GM12878 (cell line): ENCODE measurements around the gene FADS3. TPM values are rescaled to one million over a fixed set of nuclear protein-coding genes. Genes with fewer than 3 reads are reported as not detected.

ENCODE experiments used
- BMI1 ChIP-seq: fragments of 450-650 bp; IDR thresholded peaks from 2 replicates; pipeline ENCODE4 v1.6.1; 2016; ENCODE audit warnings: mild to moderate bottlenecking, moderate library complexity, borderline replicate concordance
- CBX3 ChIP-seq: fragments of 200-600 bp; sonication (generic); IDR thresholded peaks from 2 replicates; pipeline ENCODE4 v1.6.1; 2016; ENCODE audit warnings: low read depth, borderline replicate concordance
- CREB1 ChIP-seq: IDR thresholded peaks from 2 replicates; pipeline ENCODE4 v1.6.1; 2012; ENCODE audit warnings: low read depth, mild to moderate bottlenecking, inconsistent platforms
- E2F8 ChIP-seq: fragments of 450-650 bp; IDR thresholded peaks from 2 replicates; pipeline ENCODE4 v1.6.1; 2018; ENCODE audit warnings: mild to moderate bottlenecking, low read depth, moderate library complexity; ENCODE audit not compliant: partially characterized antibody
- EED ChIP-seq: sonication (generic); IDR thresholded peaks from 2 replicates; pipeline ENCODE4 v1.6.1; 2016; ENCODE audit warnings: antibody characterized with exemption, low read depth
- HDGF ChIP-seq: fragments of 450-650 bp; IDR thresholded peaks from 2 replicates; pipeline ENCODE4 v1.6.1; 2016; ENCODE audit warnings: antibody characterized with exemption
- MAX ChIP-seq: IDR thresholded peaks from 2 replicates; pipeline ENCODE4 v1.6.1; 2012; ENCODE audit warnings: low read depth, low read length, improper control_type of control experiment
- MEF2A ChIP-seq: IDR thresholded peaks from 2 replicates; pipeline ENCODE4 v1.6.1; 2011; ENCODE audit warnings: low read depth, mild to moderate bottlenecking, low read length, moderate library complexity; ENCODE audit not compliant: insufficient read depth
- MXI1 ChIP-seq: fragments of 150-350 bp; IDR thresholded peaks from 2 replicates; pipeline ENCODE4 v1.6.1; 2011; ENCODE audit warnings: low read depth, mild to moderate bottlenecking, inconsistent platforms, low read length, improper control_type of control experiment
- RELA ChIP-seq: fragments of 450-650 bp; IDR thresholded peaks from 2 replicates; pipeline ENCODE4 v1.8.0; 2014; ENCODE audit warnings: borderline replicate concordance; ENCODE audit not compliant: partially characterized antibody
- SPI1 ChIP-seq: IDR thresholded peaks from 2 replicates; pipeline ENCODE4 v1.6.1; 2011; ENCODE audit warnings: low read depth, mild to moderate bottlenecking, low read length, moderate library complexity, borderline replicate concordance; ENCODE audit not compliant: insufficient read depth
- STAT1 ChIP-seq: fragments of 450-650 bp; conservative IDR thresholded peaks from 2 replicates; pipeline ENCODE4 v1.6.1; 2014; ENCODE audit warnings: antibody characterized with exemption, mild to moderate bottlenecking
- TAF1 ChIP-seq: IDR thresholded peaks from 2 replicates; pipeline ENCODE4 v1.6.1; 2011; ENCODE audit warnings: mild to moderate bottlenecking, low read depth, low read length, borderline replicate concordance
- ZBTB11 ChIP-seq: fragments of 450-650 bp; formaldehyde crosslinking; IDR thresholded peaks from 2 replicates; pipeline ENCODE4 v1.5.0; 2022; ENCODE audit warnings: mild to moderate bottlenecking, missing genetic modification characterization
- ZSCAN29 ChIP-seq: fragments of 450-650 bp; IDR thresholded peaks from 2 replicates; pipeline ENCODE4 v1.6.1; 2017; ENCODE audit warnings: mild to moderate bottlenecking, moderate library complexity
- polyA plus RNA-seq, 11 experiments: library from polyadenylated mRNA; depleted of rRNA in 4 of 11; unstranded in 6 of 11; stranded (reverse) in 5 of 11; fragments of >200 nt; fragmentation: Nextera tagmentation in 4 of 11; fragmentation: Illumina TruSeq in 1 of 11; extraction: Ambion mirVana in 4 of 11; extraction: Trizol in 1 of 11; gene quantifications; 1 replicate in 1 of 11; 2 replicates in 10 of 11; pipeline versions ENCODE4 v1.2.1 to v1.2.3, GENCODE V29; 2011 to 2016; ENCODE audit warnings: inconsistent platforms in 2 of 11, missing spikeins in 2 of 11, low read depth in 1 of 11
- total RNA-seq, 4 experiments: library from RNA; depleted of rRNA in 3 of 4; stranded (reverse); fragments of >200 nt in 3 of 4; fragmentation: Illumina TruSeq in 1 of 4; extraction: Trizol in 1 of 4; gene quantifications; 2 replicates each; pipeline versions ENCODE4 v1.2.1 to v1.2.3, GENCODE V29; 2013 to 2021
- TF ChIP-seq, protein P1 (sequence below): IDR thresholded peaks from 2 replicates; pipeline ENCODE4 v1.6.1; 2012; ENCODE audit warnings: low read length, inconsistent platforms
- TF ChIP-seq, protein P2 (sequence below): fragments of 450-650 bp; IDR thresholded peaks from 2 replicates; pipeline ENCODE4 v1.6.1; 2016; ENCODE audit warnings: mild to moderate bottlenecking

FADS3 gene
- total and polyA plus RNA-seq, 10 of the 15 experiments (the other 5 are each of a cell fraction or from before 2014, with no cell fraction given) = 0.23 to 8.1 (median 4.2) TPM

DNA sequence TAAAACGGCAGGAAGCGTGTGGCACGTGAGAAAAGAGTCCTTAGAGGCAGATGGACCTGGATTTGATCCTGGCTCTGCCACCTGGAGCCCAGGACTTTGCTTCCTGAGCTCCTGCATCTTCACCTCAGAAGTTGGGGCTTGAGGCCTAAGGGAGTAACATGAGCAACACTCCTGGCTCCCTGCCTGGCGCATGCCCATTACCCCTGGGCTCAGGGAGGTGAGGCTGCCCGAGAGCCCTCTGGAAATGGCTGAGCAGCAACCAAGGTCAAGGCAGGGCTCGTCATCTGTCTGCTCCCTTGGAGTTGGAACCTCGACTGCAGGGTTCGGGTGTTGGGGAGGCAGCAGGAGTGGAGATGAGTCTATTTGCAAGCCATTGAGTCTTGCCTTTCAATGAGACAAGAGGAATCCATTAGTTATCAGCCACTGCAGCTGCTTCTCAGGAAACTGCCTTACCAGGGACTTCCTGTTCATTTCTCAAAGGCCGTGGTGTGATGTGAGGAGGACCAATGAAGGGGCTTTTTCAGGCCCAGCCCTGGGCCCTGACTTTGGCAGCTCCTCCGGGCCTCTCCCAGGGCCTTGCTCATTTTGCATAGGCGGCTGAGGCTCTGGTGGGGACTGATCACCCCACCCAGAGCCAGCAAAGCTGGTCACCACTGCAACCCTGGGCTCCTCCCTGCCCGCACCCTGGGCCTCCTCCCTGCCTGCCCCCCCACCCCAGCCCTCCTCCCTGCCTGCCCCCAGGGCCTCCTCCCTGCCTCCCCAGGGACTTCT, 56.9 kb downstream of the FADS3 start (continued):
- TF ChIP-seq, protein P1, sequence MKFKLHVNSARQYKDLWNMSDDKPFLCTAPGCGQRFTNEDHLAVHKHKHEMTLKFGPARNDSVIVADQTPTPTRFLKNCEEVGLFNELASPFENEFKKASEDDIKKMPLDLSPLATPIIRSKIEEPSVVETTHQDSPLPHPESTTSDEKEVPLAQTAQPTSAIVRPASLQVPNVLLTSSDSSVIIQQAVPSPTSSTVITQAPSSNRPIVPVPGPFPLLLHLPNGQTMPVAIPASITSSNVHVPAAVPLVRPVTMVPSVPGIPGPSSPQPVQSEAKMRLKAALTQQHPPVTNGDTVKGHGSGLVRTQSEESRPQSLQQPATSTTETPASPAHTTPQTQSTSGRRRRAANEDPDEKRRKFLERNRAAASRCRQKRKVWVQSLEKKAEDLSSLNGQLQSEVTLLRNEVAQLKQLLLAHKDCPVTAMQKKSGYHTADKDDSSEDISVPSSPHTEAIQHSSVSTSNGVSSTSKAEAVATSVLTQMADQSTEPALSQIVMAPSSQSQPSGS = no peak
- peak; percentile 25 for TF ChIP-seq RELA
- TF ChIP-seq MXI1 = no peak
- TF ChIP-seq, protein P2, sequence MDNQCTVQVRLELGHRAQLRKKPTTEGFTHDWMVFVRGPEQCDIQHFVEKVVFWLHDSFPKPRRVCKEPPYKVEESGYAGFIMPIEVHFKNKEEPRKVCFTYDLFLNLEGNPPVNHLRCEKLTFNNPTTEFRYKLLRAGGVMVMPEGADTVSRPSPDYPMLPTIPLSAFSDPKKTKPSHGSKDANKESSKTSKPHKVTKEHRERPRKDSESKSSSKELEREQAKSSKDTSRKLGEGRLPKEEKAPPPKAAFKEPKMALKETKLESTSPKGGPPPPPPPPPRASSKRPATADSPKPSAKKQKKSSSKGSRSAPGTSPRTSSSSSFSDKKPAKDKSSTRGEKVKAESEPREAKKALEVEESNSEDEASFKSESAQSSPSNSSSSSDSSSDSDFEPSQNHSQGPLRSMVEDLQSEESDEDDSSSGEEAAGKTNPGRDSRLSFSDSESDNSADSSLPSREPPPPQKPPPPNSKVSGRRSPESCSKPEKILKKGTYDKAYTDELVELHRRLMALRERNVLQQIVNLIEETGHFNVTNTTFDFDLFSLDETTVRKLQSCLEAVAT = peak; percentile 84; the same call in 1 of the 2 replicates
- peak; percentile 49; the same call in 1 of the 2 replicates for TF ChIP-seq SPI1
- no peak for TF ChIP-seq CBX3
- peak; percentile 84; the same call in 1 of the 2 replicates for TF ChIP-seq TAF1
- peak; percentile 3; the same call in 1 of the 2 replicates for TF ChIP-seq CREB1
- no peak for TF ChIP-seq ZBTB11 (CRISPR knock-in tag)
- no peak for TF ChIP-seq MAX
- TF ChIP-seq ZSCAN29 = no peak
- no peak for TF ChIP-seq MEF2A
- TF ChIP-seq STAT1 = no peak
- TF ChIP-seq EED = peak; percentile 8; the same call in 1 of the 2 replicates
- no peak for TF ChIP-seq E2F8
- TF ChIP-seq HDGF = peak; percentile 73; the same call in 1 of the 2 replicates
- TF ChIP-seq BMI1 = no peak
